ENCODE data around the gene CDK4.

GRCh38 chr12:57739387-57739786 is 12.7 kb downstream of the CDK4 start:
- TF ChIP-seq POLR2A (IDR thresholded peaks at IDR 0.05; ENCODE audit: low read length) (no peak), GATA1 (IDR thresholded peaks at IDR 0.05; ENCODE audit: low read depth, low read length) (no peak)
